NCI-H146 treated with DMSO at 0.1 percent for 48 hours (cell line): Measurements from ENCODE around the gene SCN8A.
A peak's percentile ranks its signal among the peaks of the same experiment; 100 is the strongest.

ENCODE experiments used
- DNase-seq: peaks from one replicate; lab custom pipeline; 2025; ENCODE audit not compliant: unreplicated experiment; lab: John Stamatoyannopoulos, UW

Gene SCN8A

DNA sequence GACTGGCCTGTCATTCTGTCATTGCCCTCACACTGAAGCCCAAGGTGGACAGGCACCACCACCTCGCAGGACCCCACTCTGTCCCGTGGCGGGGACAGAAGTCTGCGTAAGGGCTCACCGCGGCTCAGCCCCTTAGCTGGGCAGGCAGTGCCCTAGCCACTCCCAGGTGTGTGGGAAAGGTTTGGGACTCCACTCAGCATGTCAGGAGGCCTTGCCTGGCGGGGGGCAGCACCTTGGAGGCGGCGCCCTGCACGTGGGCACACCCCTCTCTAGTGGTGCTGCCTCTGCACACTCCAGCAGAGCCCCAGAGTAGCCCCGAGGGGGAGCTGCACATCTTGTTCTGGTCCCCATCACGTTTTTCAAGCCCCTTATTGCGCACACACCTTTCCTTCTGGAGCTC, 221.8 kb downstream of the SCN8A start:
- DNase-seq = no peak

DNA sequence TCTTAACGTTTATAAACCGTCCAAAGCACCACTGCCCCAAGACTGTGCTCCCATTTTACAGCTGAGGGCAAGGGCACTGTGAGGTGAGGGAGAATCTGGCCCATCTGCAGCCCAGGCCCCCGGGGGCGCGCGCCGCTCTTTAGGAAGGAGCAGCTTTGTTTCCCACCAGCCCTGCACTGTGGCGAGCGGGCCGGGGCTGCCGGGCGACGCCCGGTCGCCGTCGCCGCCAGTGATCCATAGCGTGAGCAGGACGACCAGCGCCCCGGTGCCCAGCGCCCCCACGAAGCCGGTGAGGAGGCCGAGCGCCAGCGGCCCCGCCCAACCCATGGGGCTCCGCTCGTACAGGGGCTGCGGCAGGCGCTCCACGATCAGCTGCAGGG, 222.9 kb downstream of the SCN8A start:
- DNase-seq = no peak

DNA sequence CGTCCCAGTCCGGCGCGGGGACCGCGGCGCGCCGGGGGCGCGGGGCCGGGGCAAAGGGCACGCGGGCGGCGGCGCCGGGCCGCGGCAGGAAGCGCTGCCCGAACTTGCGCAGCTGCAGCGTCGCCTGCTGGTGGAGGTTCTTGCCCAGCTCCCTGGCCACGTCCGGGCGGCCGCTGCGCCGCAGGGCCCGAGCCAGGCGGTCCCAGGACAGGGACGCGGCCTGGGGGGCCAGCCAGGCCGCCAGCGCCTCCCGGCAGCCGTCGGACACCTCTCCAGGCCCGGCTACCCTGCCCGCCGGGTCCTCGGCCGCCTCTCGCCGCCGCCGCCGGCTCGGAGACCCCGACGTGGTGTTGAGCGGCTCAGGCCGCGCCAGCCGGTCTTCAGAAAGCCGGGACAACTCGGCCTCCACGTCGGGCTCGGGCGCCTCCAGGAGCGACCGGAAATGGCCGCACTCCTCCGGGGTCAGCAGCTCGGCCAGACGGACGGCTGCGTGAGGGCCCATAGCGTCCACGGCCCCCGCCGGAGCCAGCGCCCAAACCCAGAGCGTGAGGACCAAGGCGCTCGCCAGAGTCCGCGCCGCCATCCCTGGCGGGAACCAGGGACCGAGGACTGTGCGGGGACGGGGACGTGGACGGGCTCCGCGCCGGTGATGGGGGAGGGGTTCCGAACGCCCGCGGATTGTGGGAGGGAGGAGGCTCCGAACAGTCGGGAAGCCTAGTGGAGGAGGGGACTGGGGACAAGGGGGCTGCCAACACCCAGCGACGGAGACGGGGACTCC, 223.5 kb downstream of the SCN8A start:
- peak; percentile 29 for DNase-seq

DNA sequence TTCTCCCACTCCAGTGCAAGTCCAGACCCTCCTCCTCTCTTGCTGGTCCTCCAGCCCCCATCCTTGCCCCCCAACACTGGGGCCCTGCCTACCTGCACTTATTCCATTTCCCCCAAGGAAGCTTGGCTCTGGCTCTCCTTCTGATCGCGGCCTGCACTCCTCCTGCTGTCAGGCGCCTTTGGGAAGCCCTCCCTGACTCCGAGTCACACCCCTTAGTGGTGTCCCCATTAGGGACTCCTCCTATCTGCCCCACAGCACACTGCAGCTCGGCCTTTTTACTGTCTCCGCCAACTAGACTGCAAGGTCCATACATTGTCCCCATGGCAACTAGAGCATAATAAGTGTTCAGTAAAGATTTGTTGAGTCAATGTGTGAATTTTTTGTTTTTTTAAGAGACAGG, 224.5 kb downstream of the SCN8A start:
- no peak for DNase-seq

DNA sequence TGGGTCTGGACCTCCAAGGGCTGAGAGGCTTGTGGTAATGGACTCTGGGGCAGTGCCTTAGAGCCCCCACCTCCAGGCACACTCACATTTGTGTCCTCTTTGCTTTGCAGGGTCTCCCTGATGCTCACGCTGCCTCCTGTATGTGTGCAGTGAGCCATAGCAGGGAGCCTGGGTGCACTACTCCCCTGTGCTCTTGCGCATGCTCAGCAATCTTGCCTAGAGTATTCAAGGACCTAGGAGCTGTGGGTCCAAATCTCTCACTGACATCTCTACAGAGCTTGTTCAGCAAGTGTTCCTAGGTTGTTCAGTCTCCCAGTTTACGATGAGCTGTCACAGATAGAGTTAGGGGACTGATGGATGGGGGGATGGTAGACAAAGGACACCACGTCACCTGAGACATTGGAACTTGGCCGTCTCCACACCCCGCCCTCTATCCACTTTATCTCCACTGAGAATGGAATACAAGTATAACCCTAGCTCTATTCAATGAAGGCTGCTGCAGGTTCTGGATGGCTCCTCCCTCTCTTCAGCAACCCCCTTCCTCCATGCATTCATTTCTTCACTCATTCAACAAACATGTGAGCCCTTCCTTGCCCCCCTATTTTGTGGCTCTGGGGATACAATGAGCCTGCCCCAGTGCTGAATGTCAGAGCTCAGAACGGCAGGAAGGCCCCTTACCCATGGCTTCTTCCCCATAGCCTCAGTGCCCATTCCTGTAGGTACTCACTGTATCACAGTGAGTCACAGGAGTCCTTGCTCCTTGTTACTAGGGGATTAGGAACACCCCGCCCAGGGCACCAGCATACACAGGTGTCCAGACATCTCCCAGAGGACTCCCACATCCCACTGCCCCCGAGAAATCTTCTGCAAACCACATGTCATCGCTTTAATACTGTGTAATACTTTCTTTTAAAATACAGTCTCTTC, 226.3 kb downstream of the SCN8A start:
- DNase-seq = no peak

DNA sequence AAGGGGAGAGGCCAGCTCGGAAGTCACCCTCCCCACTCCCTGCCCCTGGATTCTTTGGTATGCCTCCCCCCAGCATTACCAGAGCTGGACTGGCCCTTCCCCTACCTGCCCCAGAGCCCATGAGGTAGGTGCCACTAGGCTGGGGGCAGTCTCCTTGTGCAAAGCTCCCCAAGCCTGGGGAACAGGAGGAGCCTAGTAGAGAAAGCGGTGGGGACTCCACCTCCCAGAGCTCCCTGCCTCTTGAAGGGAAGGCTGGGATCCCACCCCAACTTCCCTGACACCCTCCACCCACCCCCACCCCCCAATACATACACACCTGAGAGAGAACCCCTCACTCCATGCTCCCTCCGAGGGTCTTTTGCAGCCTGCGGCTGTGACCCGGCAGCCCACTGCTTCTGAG, 227.1 kb downstream of the SCN8A start:
- no peak for DNase-seq

DNA sequence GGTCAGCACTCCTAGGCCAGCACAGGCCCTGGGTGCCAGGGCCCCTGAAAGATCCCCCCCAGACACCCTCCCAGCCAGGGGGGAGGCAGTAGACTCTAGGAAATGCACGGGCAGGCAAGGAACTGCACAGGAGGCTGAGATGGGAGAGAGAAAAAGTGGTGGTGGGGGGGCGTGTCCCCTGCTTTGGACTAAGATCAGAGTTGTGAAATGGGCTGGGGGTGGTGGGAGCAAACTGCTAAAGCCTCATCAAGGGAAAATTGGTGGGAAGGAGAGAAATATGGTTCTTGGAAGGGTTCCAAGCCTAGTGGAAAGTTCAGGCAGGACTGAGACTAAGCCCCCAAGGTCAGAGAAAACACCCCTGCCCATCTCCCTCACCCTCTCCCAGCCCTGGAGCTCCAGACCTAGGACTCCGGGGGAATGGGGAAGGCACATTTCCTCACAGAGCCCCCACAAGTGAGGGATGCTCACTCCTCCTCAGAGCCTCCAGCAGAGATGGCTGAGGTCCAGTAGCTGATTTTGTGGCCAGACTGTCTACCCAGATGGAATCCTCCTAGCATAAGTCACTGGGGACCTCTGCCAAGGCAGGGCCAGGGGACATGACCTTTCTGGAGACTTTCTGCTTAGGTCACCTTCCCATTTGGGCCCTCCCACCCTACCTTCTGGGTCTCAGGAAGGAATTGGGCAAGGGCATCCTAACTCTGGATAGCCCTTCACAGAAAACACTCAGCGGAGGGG, 227.7 kb downstream of the SCN8A start:
- no peak for DNase-seq

DNA sequence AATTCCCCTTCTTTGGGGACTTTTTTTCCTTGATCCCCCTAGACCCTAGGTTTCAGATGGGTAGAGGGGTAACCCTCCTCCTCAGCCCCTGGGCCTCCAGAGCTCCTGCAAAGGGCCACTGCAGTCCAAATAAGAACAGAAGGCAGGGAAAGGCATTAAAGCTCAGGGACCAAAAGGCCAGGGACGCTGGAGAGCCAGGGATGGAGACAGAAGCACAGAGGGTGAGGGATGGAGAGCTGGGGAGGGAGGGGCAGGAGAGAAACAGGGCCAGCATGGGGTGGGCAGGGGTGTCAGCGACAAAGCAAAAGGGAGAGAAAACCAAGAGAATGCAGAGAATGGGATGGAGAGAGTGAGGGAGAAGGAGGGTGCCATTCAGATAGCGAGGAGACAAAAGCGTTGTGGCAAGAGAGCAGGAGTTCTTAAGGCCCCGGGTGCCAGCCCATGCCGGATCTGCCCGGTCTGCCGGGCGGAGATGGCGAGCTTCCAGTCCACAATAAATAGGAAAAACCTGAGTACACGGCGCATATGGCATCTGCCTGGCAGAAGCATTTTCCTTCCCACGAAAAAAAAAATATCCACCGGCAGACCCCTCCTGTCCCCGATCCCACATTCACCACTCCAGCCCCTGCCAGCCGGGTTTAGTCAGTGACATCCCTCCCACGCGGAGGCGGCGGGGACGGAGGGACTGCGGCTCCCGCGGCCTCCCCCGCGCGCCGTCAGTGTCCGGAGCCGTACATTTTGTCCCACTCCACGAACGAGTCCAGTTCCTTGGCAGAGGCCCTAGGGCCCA, 228.9 kb downstream of the SCN8A start:
- DNase-seq = no peak

DNA sequence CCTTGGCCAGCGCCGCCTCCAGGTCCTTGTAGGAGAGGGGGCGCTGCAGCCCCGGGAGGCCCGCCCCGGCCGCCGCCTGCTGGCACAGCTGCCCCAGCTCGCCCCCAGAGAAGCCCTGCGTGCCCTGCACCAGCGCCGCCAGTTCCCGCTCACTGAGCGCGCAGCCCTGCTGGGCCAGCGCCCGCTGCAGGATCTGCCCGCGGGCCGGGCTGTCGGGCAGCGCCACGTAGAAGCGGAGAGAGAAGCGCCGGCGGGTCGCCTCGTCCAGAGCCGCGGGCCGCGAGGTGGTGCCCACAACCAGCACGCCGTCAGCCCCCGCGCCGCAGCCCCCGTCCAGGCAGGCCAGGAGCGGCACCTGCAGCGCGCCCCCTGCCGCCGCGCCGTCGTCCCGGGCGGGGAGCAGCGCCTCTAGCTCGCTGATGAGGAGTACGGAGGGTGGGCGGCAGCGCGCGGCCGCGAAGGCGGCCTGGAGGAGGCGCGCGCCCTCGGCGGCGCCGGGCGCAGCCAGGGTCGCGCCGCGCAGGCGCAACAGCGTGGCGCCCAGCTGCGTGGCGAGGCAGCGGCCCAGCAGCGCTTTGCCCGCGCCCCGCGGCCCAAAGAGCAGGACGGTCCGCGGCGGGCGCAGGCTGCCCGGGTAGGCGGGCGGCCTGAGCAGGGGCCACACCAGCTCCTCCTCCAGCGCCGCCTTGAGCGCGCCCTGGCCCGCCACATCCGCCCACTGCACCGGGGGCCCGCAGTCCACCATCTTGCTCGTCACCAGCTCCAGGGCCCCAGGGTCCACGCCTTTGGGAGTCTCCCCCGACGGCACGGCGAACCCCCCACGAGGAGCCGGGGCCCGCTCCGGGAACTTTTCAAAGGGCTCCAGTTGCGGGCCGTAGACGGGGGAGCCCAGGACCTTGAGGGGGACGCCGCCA, 229.8 kb downstream of the SCN8A start:
- peak; percentile 66 for DNase-seq

DNA sequence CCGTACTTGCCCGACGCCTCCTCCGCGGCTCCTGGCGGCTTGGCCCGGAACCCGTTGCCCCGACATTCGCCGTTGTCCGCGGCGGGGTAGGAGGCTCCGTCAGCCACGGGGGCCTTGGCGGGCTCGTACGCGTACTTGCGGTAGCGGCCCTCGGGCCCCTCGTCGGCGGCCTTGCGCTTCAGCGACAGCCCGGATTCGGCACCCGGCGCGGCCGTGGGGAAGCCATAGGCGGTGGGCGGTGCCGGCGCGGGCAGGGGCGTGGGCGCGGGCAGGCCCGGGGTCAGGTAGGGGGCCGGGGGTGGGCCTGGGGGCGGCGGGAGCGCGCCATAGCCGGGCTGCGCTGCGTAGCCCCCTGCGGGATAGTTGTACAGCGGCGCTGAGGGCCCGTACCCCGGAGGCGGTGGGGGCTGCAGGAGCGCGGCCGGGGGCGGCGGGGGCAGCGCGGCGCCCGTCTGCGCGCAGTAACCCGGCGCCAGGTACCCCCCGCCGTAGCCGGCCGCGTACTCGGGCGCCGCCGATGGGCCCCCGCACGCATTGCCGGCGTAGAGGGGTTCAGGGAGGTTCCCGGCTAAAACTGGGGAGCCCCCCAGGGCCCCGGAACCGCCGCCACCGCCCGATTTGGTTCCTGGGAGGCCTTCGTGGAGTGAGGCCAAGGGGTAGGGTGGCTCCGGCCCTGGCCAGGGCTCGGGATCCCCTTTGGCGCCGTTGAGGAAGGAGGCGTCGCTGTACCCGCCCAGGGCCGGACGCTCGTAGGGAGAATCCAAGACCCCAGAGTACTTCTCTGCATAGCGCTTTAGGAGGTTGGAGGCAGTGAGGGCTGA, 230.6 kb downstream of the SCN8A start:
- no peak for DNase-seq

DNA sequence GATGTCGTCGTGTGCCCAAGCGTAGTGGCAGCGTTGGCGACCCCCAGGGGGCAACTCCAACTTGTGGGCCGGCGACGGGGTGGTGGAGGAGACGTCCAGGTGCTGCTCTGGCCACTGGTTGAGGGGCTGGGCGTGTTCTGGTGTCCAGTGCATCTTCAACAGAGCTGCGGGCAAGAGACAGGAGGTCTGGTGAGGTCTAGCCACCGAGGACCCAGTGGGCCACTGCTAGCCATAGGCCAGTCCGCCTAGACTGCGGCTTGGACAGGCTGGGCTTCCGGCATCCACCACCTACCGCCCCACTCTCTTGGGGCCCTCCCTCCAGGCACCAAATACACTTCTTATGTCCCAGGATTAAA, 231.2 kb downstream of the SCN8A start:
- no peak for DNase-seq

DNA sequence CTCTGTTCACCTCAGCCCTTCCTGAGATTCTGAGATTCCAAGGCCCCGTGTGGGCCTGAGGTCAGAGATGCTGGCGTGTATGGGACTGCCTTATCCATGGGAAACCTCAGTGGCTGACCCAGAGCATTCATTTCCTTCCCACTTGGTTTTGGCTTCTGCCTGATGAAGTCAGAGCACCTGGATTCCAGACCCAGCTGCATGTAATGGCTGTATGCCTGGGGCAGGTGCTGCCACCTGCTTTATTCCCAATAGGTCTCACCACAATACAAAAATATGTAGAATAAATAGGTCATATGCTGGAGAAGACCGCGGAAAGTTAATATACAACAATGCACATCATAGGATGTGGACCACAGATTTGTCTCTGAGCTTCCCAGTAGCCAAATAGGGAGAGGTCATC, 231.9 kb downstream of the SCN8A start:
- DNase-seq = peak; percentile 29

DNA sequence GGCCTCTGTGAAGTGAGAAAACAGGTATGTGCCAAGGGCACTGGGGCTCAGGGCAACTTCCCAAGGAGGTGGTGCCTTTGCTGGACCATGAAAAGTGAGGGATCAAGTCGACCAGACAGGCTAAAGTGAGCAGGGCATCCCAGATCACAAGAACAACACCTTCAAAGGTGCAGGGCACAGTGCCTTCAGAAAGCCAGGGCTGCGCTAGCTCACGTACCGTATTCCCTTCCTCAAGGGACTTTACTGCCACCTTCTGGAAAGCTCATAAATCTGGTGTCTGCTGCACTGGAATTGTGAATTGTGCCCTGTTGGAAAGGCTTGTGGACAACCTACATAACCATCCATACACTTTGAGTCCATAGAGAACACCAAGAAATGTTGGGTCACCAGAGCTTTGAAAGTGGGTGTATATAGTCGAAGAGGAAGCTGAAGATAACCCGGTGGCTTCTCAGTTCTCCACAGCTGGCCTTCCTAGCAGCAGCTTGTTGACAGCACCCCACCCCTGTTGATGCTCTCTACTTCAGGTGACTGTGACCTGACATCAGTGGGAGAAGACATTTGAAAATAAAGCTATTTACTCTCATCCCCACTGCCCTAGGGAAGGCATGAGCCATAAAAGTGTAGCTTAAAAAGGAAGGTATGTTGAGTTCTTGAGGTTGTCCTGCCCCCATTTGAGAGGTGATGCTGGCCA, 233.0 kb downstream of the SCN8A start:
- peak; percentile 75 for DNase-seq

DNA sequence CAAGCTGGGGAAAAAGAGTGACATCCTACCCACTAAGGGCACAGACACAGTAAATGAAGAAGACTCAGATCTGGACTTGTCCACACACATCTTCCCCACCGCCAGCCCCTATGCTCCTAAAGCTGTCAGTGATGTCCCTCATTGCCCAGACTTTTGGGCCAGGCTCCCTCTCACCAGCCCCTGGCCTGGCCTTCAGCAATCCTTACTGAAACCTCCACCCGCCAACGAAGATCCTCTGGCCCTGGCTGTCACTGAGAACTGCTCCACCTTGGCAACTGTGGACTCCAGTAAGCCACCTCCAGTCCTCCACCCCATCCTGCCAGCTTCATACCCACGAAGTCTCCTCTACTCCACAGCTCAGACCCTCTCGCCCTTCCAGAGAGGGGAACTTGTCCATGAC, 234.2 kb downstream of the SCN8A start:
- DNase-seq = no peak

DNA sequence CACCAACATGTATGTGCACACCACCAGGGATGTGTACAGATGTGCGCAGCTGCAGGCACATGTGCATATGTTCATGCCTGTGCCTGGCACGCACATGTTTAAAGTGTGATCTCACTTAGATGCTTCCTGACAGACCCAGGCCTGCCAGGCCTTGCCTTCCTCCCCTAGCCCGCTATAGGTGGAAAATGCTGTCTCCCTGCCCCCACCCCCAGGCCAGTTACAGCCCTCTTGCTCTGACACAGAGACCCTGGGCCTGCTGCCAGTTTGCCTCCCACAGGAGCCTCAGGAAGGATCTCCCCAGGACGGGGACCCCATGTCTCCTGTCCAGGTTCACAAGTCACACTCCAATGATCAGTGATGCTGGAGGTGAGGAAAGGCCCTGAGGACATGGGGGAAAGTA, 235.8 kb downstream of the SCN8A start:
- DNase-seq = no peak

DNA sequence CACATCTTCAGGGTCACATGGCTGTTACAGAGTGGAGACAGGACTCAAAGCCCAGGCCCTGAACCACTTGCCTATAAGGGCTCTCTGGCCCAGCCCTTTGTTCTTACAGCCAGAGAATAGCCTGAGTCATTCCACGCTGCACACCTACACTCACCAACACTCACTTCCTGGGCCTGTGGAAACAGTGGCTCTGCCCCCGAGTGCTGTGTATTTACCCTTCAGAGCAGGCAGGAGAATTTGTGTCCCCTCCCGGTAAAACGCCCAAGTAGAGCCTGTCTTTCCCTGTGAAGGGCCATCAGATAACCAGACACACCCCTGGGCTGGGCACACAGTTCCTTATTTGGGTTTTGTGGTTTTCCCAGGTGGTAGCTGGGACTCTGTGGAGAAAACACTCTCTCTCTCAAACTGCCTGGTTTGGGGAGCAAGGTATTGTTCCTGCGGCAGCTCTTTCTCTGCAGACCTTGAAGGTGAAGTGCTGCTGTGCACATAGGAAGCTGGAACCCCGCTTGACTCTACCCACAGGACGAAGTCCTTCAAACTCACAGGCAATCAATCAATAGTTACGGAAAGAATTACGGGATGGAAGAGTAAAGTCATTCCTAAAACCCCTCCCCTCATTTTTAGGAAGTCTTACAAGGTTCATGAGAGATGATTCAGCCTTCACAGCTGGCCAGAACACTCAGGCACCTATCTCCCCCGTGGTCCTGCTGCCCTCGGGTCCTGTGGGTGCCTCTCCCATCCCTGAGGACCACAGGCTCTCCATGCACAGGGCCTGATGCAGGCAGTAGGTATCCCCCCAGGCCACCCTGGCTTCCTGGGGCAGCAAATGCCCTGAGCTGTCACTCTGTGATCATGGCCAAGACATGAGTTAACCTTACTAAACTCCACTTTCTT, 237.1 kb downstream of the SCN8A start:
- no peak for DNase-seq

DNA sequence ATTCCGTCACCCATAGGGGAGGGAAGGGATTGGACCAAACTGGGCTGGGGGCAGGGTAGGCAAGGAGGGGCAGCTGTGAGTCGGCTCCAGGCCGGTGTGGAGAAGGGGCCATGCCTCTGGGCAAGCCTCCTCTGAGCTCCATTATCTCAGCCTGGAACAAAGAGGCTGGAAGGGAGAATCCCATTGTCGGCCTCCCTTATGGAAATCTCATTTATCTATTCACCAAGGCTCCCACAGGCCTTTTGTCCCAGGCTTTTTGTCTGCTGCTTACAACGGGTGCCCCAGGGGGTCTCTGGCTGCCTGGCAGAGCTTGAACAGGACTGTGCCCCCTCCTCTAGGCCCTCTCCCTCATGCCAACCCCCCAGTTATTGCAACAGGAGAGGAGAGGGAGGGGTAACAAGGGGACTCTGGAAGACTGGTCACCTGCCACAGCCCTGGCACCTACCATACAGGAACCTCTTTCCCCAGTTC, 238.0 kb downstream of the SCN8A start:
- DNase-seq = peak; percentile 83
